Activated CD8-positive, alpha-beta T cell treated with anti-CD3 and anti-CD28 coated beads for 36 hours (primary cell): ENCODE measurements around the gene CLIC3. TPM values are rescaled to one million over a fixed set of nuclear protein-coding genes. Genes with fewer than 3 reads are reported as not detected.

ENCODE experiments used
- ATAC-seq: fragments of 200-7000 bp; cut with Tn5 transposase; one replicate; pipeline ENCODE4 v1.10.0; 2021; ENCODE audit warnings: mild to moderate bottlenecking, moderate library complexity
- CTCF ChIA-PET: fragments of 350-600 bp; sonication (Branson Sonifier 250); formaldehyde crosslinking; loops from one replicate; lab custom pipeline; 2021; ENCODE audit warnings: antibody characterized with exemption; lab: Charles Lee
- POLR2A ChIA-PET: fragments of 350-600 bp; sonication (Branson Sonifier 250); formaldehyde crosslinking; loops from one replicate; lab custom pipeline; 2021; ENCODE audit warnings: antibody characterized with exemption; lab: Charles Lee
- DNase-seq: peaks from one replicate; pipeline ENCODE4 v3.0.0-alpha.2; 2020
- H3K27ac Mint-ChIP-seq: one replicate; pipeline ENCODE4 v1.8.0; 2021; ENCODE audit warnings: mild to moderate bottlenecking, mixed read lengths
- H3K27me3 Mint-ChIP-seq: one replicate; pipeline ENCODE4 v1.8.0; 2021; ENCODE audit warnings: mixed read lengths
- H3K36me3 Mint-ChIP-seq: one replicate; pipeline ENCODE4 v1.8.0; 2021; ENCODE audit warnings: low read depth, mixed read lengths
- H3K4me1 Mint-ChIP-seq: one replicate; pipeline ENCODE4 v1.8.0; 2021; ENCODE audit warnings: low read depth, mixed read lengths
- H3K4me3 Mint-ChIP-seq: one replicate; pipeline ENCODE4 v1.8.0; 2021; ENCODE audit warnings: mild to moderate bottlenecking, moderate library complexity, mixed read lengths
- H3K9me3 Mint-ChIP-seq: one replicate; pipeline ENCODE4 v1.8.0; 2021; ENCODE audit warnings: mixed read lengths
- intact Hi-C: fragments of 100-400 bp; cut with micrococcal nuclease; formaldehyde crosslinking; loops from one replicate; pipeline ENCODE4 v1.10.0; 2022
- total RNA-seq, 2 experiments: library from RNA; stranded (reverse); gene quantifications; one replicate each; pipeline ENCODE4 v1.2.3, GENCODE V29; 2021
- TF ChIP-seq, protein P1 (sequence below): fragments of 200-600 bp; IDR thresholded peaks from one replicate; pipeline ENCODE4 v1.8.0; 2022; ENCODE audit warnings: antibody characterized with exemption, mild to moderate bottlenecking

Gene CLIC3
- total RNA-seq, 2 experiments from 2014 or later, result not detected

- Mint-ChIP-seq H3K4me1 (peaks cover 33% of the 10 kb centered on the region), H3K9me3 (no peaks in the 10 kb centered on the region), H3K4me3 (no peak overlapping the region), H3K27me3 (no peaks in the 10 kb centered on the region), H3K27ac (no peak overlapping the region), H3K36me3 (no peaks in the 10 kb centered on the region)
- DNase-seq, result no peak
- intact Hi-C loops, result no loop called here
- TF ChIP-seq, protein P1, sequence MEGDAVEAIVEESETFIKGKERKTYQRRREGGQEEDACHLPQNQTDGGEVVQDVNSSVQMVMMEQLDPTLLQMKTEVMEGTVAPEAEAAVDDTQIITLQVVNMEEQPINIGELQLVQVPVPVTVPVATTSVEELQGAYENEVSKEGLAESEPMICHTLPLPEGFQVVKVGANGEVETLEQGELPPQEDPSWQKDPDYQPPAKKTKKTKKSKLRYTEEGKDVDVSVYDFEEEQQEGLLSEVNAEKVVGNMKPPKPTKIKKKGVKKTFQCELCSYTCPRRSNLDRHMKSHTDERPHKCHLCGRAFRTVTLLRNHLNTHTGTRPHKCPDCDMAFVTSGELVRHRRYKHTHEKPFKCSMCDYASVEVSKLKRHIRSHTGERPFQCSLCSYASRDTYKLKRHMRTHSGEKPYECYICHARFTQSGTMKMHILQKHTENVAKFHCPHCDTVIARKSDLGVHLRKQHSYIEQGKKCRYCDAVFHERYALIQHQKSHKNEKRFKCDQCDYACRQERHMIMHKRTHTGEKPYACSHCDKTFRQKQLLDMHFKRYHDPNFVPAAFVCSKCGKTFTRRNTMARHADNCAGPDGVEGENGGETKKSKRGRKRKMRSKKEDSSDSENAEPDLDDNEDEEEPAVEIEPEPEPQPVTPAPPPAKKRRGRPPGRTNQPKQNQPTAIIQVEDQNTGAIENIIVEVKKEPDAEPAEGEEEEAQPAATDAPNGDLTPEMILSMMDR, result no peak
- ChIA-PET CTCF (interaction anchor here (1.0 to 1.3 kb wide), 2 partner anchors 12 to 16 kb away, joined by 4 read pairs; no protein-coding TSS in a partner anchor), POLR2A (no interaction called here)
- no peak for ATAC-seq
Measured at GRCh38 chr9:136963751-136964150, 32.6 kb downstream of the CLIC3 start.

DNA sequence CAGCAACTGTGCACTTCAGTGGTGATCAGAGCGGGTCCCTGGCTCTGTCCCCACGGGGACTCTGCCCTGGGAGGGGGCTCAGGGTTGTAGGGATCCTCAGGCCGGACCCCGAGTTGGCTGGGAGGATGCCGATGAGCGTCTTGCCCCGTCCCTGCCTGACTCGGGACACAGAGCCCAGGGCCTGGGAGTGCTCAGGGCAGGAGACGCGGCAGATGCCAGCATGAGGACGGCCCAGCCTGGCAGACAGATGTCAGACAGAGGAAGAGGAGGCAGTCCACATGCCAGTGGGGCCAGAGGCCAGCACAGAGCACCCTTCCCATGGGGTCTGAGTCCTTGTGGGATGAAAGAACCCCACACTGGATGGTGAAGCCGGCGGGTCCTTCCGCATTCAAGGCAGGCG, 33.0 kb downstream of the CLIC3 start:
- DNase-seq (no peak), ATAC-seq (no peak)
- no peak overlapping the region for H3K4me3 Mint-ChIP-seq
- H3K9me3 Mint-ChIP-seq, result no peaks in the 10 kb centered on the region
- H3K4me1 Mint-ChIP-seq, result peaks cover 33% of the 10 kb centered on the region
- ChIA-PET POLR2A (no interaction called here), CTCF (interaction anchor here (0.9 to 1.3 kb wide), 3 partner anchors 12 to 72 kb away, joined by 3 to 4 read pairs (median 4); no protein-coding TSS in a partner anchor)
- intact Hi-C loops, result no loop called here
- H3K27me3 Mint-ChIP-seq, result no peaks in the 10 kb centered on the region
- peak overlapping the region; percentile 34 for H3K27ac Mint-ChIP-seq
- TF ChIP-seq, protein P1, result no peak
- no peaks in the 10 kb centered on the region for H3K36me3 Mint-ChIP-seq

DNA sequence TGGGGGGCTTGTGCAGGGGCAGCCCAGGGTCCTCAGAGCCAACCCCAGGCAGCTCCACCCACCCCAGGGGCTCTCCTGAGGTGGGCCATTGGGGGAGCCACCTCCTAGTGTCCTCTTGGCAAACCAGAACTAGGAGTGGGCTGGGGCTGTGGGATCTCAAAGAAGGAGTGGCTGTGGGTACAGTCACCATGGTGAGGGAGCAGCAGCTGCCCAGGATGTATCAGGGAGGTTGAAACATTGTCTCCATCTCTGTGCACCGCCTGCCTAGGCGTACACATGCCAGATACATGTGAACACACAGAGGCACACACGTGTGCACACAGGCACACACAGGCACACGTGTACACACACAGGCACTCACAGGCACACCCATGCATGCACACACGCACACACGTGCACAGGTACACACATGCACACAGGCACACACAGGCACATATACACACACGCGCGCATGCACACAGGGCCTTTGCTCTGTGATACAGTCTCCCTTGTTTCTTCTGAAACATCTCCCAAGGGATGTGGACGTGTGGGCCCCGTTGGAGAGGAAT, 33.6 kb downstream of the CLIC3 start:
- no peaks in the 10 kb centered on the region for H3K36me3 Mint-ChIP-seq
- no peak for DNase-seq
- ATAC-seq, result no peak
- H3K27ac Mint-ChIP-seq, result peak overlapping the region; percentile 34
- intact Hi-C loops, result no loop called here
- ChIA-PET CTCF (interaction anchor here (0.9 to 1.3 kb wide), 4 partner anchors 13 to 73 kb away, joined by 3 to 4 read pairs (median 4); no protein-coding TSS in a partner anchor), POLR2A (interaction anchor here (0.9 to 2.4 kb wide), 3 partner anchors 16 to 36 kb away, joined by 3 to 8 read pairs (median 3); partner anchors contain the start of genes C8G and FBXW5)
- H3K4me3 Mint-ChIP-seq, result no peak overlapping the region
- TF ChIP-seq, protein P1, result no peak
- no peaks in the 10 kb centered on the region for H3K9me3 Mint-ChIP-seq
- H3K4me1 Mint-ChIP-seq, result peaks cover 33% of the 10 kb centered on the region
- H3K27me3 Mint-ChIP-seq, result no peaks in the 10 kb centered on the region

DNA sequence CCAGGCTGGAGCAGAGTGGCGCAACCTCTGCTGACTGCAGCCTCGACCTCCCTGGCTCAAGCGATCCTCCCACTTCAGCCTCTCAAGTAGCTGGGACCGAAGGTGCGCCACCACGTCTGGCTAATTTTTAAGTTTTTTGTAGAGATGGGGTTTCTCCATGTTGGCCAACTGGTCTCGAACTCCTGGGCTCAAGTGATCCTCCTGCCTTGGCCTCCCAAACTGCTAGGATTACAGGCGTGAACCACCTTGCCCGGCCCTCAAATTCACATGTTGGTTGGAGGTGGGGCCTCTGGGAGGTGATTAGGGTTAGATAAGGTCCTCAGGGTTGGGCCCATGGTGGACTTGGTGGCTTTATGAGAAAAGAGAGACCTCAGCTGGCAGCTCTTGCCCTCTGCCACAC, 34.2 kb downstream of the CLIC3 start:
- CTCF ChIA-PET, result interaction anchor here (0.9 to 1.1 kb wide), 2 partner anchors 67 to 73 kb away, joined by 3 to 4 read pairs; no protein-coding TSS in a partner anchor
- H3K4me3 Mint-ChIP-seq, result no peak overlapping the region
- H3K36me3 Mint-ChIP-seq, result no peaks in the 10 kb centered on the region

More for the DNA sequence above, 34.2 kb downstream of the CLIC3 start:
- intact Hi-C loops, result no loop called here
- DNase-seq, result no peak
- ATAC-seq, result no peak
- peaks cover 33% of the 10 kb centered on the region for H3K4me1 Mint-ChIP-seq
- no peaks in the 10 kb centered on the region for H3K9me3 Mint-ChIP-seq
- TF ChIP-seq, protein P1, result no peak
- H3K27me3 Mint-ChIP-seq, result no peaks in the 10 kb centered on the region
- H3K27ac Mint-ChIP-seq, result no peak overlapping the region
- POLR2A ChIA-PET, result interaction anchor here (0.6 to 2.4 kb wide), 4 partner anchors 15 to 39 kb away, joined by 3 to 8 read pairs (median 3); partner anchors contain the start of genes C8G and FBXW5
